H9 (cell line): ENCODE results near the gene SLX4IP. TPM values are rescaled to one million over a fixed set of nuclear protein-coding genes. Genes with fewer than 3 reads are reported as not detected.

ENCODE experiments used
- DNase-seq: peaks from one replicate; pipeline ENCODE4 v3.0.0-alpha.2; 2017
- H2AFZ ChIP-seq: one replicate; pipeline ENCODE4 v1.6.1; 2013; ENCODE audit warnings: mild to moderate bottlenecking, low read length, control low read depth, moderate library complexity
- H2AK5ac ChIP-seq: 2 replicates; pipeline ENCODE4 v1.6.1; 2013; ENCODE audit warnings: low read length, control low read depth, mixed read lengths; ENCODE audit not compliant: insufficient read length
- H2BK120ac ChIP-seq: one replicate; pipeline ENCODE4 v1.6.1; 2013; ENCODE audit warnings: low read depth, mild to moderate bottlenecking, low read length, control low read depth, inconsistent platforms; ENCODE audit not compliant: poor library complexity, severe bottlenecking
- H2BK12ac ChIP-seq: 2 replicates; pipeline ENCODE4 v1.6.1; 2013; ENCODE audit warnings: low read length, control low read depth, mixed read lengths, low read depth; ENCODE audit not compliant: insufficient read length
- H2BK15ac ChIP-seq: 2 replicates; pipeline ENCODE4 v1.6.1; 2013; ENCODE audit warnings: low read depth, low read length, control low read depth
- H2BK20ac ChIP-seq: one replicate; pipeline ENCODE4 v1.6.1; 2013; ENCODE audit warnings: low read depth, mild to moderate bottlenecking, low read length, control low read depth, inconsistent platforms; ENCODE audit not compliant: poor library complexity, severe bottlenecking
- H2BK5ac ChIP-seq: 2 replicates; pipeline ENCODE4 v1.6.1; 2013; ENCODE audit warnings: low read length, control low read depth, mixed read lengths; ENCODE audit not compliant: insufficient read length
- H3K14ac ChIP-seq: 2 replicates; pipeline ENCODE4 v1.6.1; 2013; ENCODE audit warnings: low read length, control low read depth; ENCODE audit not compliant: insufficient read depth
- H3K18ac ChIP-seq: 2 replicates; pipeline ENCODE4 v1.6.1; 2013; ENCODE audit warnings: low read depth, mild to moderate bottlenecking, mixed read lengths, low read length, control low read depth; ENCODE audit not compliant: insufficient read length
- H3K23ac ChIP-seq: 2 replicates; pipeline ENCODE4 v1.6.1; 2013; ENCODE audit warnings: low read length, control low read depth, mixed read lengths, low read depth; ENCODE audit not compliant: insufficient read length
- H3K23me2 ChIP-seq: 2 replicates; pipeline ENCODE4 v1.6.1; 2013; ENCODE audit warnings: low read depth, mild to moderate bottlenecking, mixed read lengths, low read length, control low read depth; ENCODE audit not compliant: insufficient read length, poor library complexity, severe bottlenecking
- H3K27ac ChIP-seq: 2 replicates; pipeline ENCODE4 v1.5.1; 2013; ENCODE audit warnings: low read length, control low read depth, mixed read lengths, low read depth; ENCODE audit not compliant: insufficient read length
- H3K27me3 ChIP-seq: 2 replicates; pipeline ENCODE4 v1.6.1; 2013; ENCODE audit warnings: low read length, control low read depth, inconsistent platforms; ENCODE audit not compliant: insufficient read depth
- H3K4ac ChIP-seq: 2 replicates; pipeline ENCODE4 v1.6.1; 2013; ENCODE audit warnings: low read depth, mild to moderate bottlenecking, control low read depth, inconsistent platforms, low read length, moderate library complexity
- H3K4me1 ChIP-seq: 2 replicates; pipeline ENCODE4 v1.6.1; 2013; ENCODE audit warnings: low read length, control low read depth, inconsistent platforms; ENCODE audit not compliant: insufficient read depth
- H3K4me2 ChIP-seq: 2 replicates; pipeline ENCODE4 v1.6.1; 2013; ENCODE audit warnings: low read length, control low read depth, mixed read lengths; ENCODE audit not compliant: insufficient read length, insufficient read depth
- H3K56ac ChIP-seq: 2 replicates; pipeline ENCODE4 v1.6.1; 2013; ENCODE audit warnings: low read depth, mild to moderate bottlenecking, mixed read lengths, low read length, control low read depth; ENCODE audit not compliant: insufficient read length
- H3K79me1 ChIP-seq: 2 replicates; pipeline ENCODE4 v1.6.1; 2013; ENCODE audit warnings: low read depth, mild to moderate bottlenecking, moderate library complexity, low read length, control low read depth, inconsistent platforms; ENCODE audit not compliant: insufficient read depth, poor library complexity, severe bottlenecking
- H3K79me2 ChIP-seq: 2 replicates; pipeline ENCODE4 v1.6.1; 2013; ENCODE audit warnings: low read length, control low read depth, inconsistent platforms; ENCODE audit not compliant: insufficient read depth
- H3K9ac ChIP-seq: 2 replicates; pipeline ENCODE4 v1.6.1; 2013; ENCODE audit warnings: low read length, control low read depth, mixed read lengths; ENCODE audit not compliant: insufficient read length; ENCODE audit errors: extremely low read depth
- H3K9me3 ChIP-seq: one replicate; pipeline ENCODE4 v1.6.1; 2013; ENCODE audit warnings: low read depth, low read length, inconsistent platforms; ENCODE audit not compliant: control insufficient read depth
- H3T11ph ChIP-seq: one replicate; pipeline ENCODE4 v1.6.1; 2013; ENCODE audit warnings: mild to moderate bottlenecking, low read length, control low read depth, inconsistent platforms
- H4K20me1 ChIP-seq: one replicate; pipeline ENCODE4 v1.6.1; 2013; ENCODE audit not compliant: control insufficient read depth, insufficient read length, insufficient read depth
- H4K5ac ChIP-seq: 2 replicates; pipeline ENCODE4 v1.6.1; 2013; ENCODE audit warnings: low read depth, mild to moderate bottlenecking, mixed read lengths, low read length, control low read depth; ENCODE audit not compliant: insufficient read length
- H4K8ac ChIP-seq: replicated peaks from 2 replicates; pipeline ENCODE4 v1.6.1; 2013; ENCODE audit warnings: low read length, control low read depth, mixed read lengths, low read depth; ENCODE audit not compliant: insufficient read length
- H4K91ac ChIP-seq: 2 replicates; pipeline ENCODE4 v1.6.1; 2013; ENCODE audit warnings: low read depth, mild to moderate bottlenecking, moderate library complexity, mixed read lengths, low read length, control low read depth; ENCODE audit not compliant: insufficient read length
- H3K27ac Mint-ChIP-seq, 3 experiments: 2 replicates in 2 of 3; 3 replicates in 1 of 3; pipeline ENCODE4 v1.8.0; 2020 to 2021; ENCODE audit warnings: mixed read lengths in 3 of 3, mild to moderate bottlenecking in 1 of 3, moderate library complexity in 1 of 3
- H3K27me3 Mint-ChIP-seq: 2 replicates; pipeline ENCODE4 v1.8.0; 2021; ENCODE audit warnings: low read depth, mild to moderate bottlenecking, moderate library complexity, mixed read lengths
- H3K36me3 Mint-ChIP-seq, 3 experiments: 2 replicates in 2 of 3; 3 replicates in 1 of 3; pipeline ENCODE4 v1.8.0; 2020 to 2021; ENCODE audit warnings: low read depth in 3 of 3, mixed read lengths in 3 of 3; ENCODE audit not compliant: insufficient read depth in 1 of 3
- H3K4me1 Mint-ChIP-seq, 2 experiments: 2 replicates each; pipeline ENCODE4 v1.8.0; 2020; ENCODE audit warnings: mixed read lengths in 2 of 2
- H3K4me3 Mint-ChIP-seq, 2 experiments: 2 replicates in 1 of 2; 3 replicates in 1 of 2; pipeline ENCODE4 v1.8.0; 2020 to 2021; ENCODE audit warnings: mild to moderate bottlenecking in 2 of 2, mixed read lengths in 2 of 2, moderate library complexity in 1 of 2
- H3K9me3 Mint-ChIP-seq, 2 experiments: 2 replicates in 1 of 2; 3 replicates in 1 of 2; pipeline ENCODE4 v1.8.0; 2020; ENCODE audit warnings: mild to moderate bottlenecking in 2 of 2, mixed read lengths in 2 of 2, moderate library complexity in 1 of 2
- WGBS: extraction: QIAGEN DNeasy Blood & Tissue Kit; methylation state at CpG from one replicate; pipeline ENCODE4 v1.1.7; 2013; ENCODE audit warnings: missing lambda C conversion rate, low lambda C conversion rate, mixed read lengths; ENCODE audit not compliant: insufficient read length; ENCODE audit errors: extremely low coverage; 5-methylcytosine and 5-hydroxymethylcytosine counted together
- total RNA-seq: library from RNA; stranded (reverse); gene quantifications from 2 replicates; pipeline ENCODE4 v1.2.1, GENCODE V29; 2021
- TF ChIP-seq, protein P1 (sequence below): fragments of 200-600 bp; sonication (generic); conservative IDR thresholded peaks from 3 replicates; pipeline ENCODE4 v1.8.0; 2021; ENCODE audit warnings: antibody characterized with exemption, mild to moderate bottlenecking

The SLX4IP gene
- total RNA-seq, 1 experiment from 2014 or later, result 7.9 TPM

DNA sequence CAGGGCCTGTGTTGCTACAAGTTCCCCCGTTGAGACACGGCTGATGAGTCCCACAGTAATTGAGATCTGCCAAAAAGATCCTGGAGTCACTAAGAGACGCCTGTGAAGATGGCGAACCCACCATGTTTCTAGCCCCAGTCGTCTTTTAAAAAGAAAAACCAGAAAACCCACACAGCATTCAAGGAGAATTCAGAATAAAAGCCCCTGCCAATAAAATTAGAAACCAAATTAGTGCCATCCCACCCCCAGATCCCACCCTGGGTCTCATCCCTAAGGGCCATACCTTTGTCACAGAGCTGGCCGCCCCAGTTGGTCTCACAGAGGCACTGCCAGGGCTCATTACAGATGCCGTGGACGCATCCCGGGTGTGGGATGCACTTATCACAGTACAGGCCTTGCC is 217.1 kb downstream of the SLX4IP start:
- H2BK12ac ChIP-seq, result no peak overlapping the region
- H3K4me1 ChIP-seq, result peaks cover 21% of the 10 kb centered on the region; the same call in 1 of the 2 replicates
- no peaks in the 10 kb centered on the region for H4K20me1 ChIP-seq
- H2BK20ac ChIP-seq, result no peak overlapping the region
- Mint-ChIP-seq H3K27ac (peak overlapping the region in 2 of 3 experiments; percentile 70 to 94; a peak in 3 of 7 replicates), H3K27me3 (no peaks in the 10 kb centered on the region), H3K9me3 (no peaks in the 10 kb centered on the region), H3K4me1 (peaks cover 85 to 95% of the 10 kb centered on the region in 2 experiments), H3K4me3 (no peak overlapping the region), H3K36me3 (peaks cover 35 to 92% (median 65%) of the 10 kb centered on the region in 3 experiments)
- no peak overlapping the region for H4K8ac ChIP-seq
- no peak overlapping the region for H3K4ac ChIP-seq
- no peak overlapping the region for H4K91ac ChIP-seq
- H3K9ac ChIP-seq, result no peak overlapping the region
- H3K14ac ChIP-seq, result no peak overlapping the region
- no peak overlapping the region for H3K27ac ChIP-seq
- no peak overlapping the region for H2BK15ac ChIP-seq
- H3K23ac ChIP-seq, result no peak overlapping the region
- DNase-seq, result no peak
- TF ChIP-seq, protein P1, sequence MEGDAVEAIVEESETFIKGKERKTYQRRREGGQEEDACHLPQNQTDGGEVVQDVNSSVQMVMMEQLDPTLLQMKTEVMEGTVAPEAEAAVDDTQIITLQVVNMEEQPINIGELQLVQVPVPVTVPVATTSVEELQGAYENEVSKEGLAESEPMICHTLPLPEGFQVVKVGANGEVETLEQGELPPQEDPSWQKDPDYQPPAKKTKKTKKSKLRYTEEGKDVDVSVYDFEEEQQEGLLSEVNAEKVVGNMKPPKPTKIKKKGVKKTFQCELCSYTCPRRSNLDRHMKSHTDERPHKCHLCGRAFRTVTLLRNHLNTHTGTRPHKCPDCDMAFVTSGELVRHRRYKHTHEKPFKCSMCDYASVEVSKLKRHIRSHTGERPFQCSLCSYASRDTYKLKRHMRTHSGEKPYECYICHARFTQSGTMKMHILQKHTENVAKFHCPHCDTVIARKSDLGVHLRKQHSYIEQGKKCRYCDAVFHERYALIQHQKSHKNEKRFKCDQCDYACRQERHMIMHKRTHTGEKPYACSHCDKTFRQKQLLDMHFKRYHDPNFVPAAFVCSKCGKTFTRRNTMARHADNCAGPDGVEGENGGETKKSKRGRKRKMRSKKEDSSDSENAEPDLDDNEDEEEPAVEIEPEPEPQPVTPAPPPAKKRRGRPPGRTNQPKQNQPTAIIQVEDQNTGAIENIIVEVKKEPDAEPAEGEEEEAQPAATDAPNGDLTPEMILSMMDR, result no peak
- no peaks in the 10 kb centered on the region for H3K27me3 ChIP-seq
- no peak overlapping the region for H3T11ph ChIP-seq
- H3K79me2 ChIP-seq, result no peaks in the 10 kb centered on the region
- no peak overlapping the region for H4K5ac ChIP-seq
- no peaks in the 10 kb centered on the region for H3K9me3 ChIP-seq
- no peak overlapping the region for H3K18ac ChIP-seq
- no peak overlapping the region for H3K4me2 ChIP-seq
- H2AK5ac ChIP-seq, result no peak overlapping the region
- no peak overlapping the region for H2BK5ac ChIP-seq
- no peak overlapping the region for H2AFZ ChIP-seq
- no peaks in the 10 kb centered on the region for H3K23me2 ChIP-seq
- WGBS, result no CpG with 5 or more reads among the region's 9 CpGs
- no peak overlapping the region for H2BK120ac ChIP-seq
- no peak overlapping the region for H3K56ac ChIP-seq
- peaks cover 4% of the 10 kb centered on the region for H3K79me1 ChIP-seq
